A549 (cell line): Measurements from ENCODE around the gene CES4A.

Experiments
- SMC3 ChIP-seq: fragments of >200 bp; sonication (Bioruptor Twin); formaldehyde crosslinking; IDR thresholded peaks from 3 replicates; pipeline ENCODE4 v1.6.1; 2018; ENCODE audit warnings: inconsistent platforms
- TF ChIP-seq, protein P1 (sequence below): fragments of >200 bp; sonication (Bioruptor Twin); formaldehyde crosslinking; IDR thresholded peaks from 3 replicates; pipeline ENCODE4 v1.6.1; 2016
- TF ChIP-seq, protein P2 (sequence below): fragments of >200 bp; sonication (Bioruptor Twin); formaldehyde crosslinking; IDR thresholded peaks from 3 replicates; pipeline ENCODE4 v1.5.1; 2016

DNA sequence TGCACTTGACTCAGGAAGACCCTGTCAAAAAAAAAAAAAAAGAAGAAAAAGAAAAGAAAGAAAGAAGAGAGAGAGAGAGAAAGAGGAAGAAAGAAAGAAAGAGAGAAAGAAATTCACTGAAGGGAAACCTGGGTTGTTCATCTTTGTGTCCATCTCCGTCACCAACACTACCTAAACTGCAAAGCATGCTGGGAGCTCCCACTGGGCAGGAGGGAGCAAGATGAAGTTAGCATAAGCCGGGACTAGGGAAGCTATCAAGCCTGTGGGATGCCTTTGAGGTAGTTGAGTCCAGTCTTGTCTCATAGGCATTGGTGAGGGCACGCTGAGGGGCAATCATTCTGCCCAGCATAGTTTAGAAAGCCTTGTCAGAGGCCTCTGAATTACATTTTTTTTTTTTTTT is 32.9 kb downstream of the CES4A start:
- TF ChIP-seq, protein P1, sequence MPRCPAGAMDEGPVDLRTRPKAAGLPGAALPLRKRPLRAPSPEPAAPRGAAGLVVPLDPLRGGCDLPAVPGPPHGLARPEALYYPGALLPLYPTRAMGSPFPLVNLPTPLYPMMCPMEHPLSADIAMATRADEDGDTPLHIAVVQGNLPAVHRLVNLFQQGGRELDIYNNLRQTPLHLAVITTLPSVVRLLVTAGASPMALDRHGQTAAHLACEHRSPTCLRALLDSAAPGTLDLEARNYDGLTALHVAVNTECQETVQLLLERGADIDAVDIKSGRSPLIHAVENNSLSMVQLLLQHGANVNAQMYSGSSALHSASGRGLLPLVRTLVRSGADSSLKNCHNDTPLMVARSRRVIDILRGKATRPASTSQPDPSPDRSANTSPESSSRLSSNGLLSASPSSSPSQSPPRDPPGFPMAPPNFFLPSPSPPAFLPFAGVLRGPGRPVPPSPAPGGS = no peak
- TF ChIP-seq SMC3 = no peak
- TF ChIP-seq, protein P2, sequence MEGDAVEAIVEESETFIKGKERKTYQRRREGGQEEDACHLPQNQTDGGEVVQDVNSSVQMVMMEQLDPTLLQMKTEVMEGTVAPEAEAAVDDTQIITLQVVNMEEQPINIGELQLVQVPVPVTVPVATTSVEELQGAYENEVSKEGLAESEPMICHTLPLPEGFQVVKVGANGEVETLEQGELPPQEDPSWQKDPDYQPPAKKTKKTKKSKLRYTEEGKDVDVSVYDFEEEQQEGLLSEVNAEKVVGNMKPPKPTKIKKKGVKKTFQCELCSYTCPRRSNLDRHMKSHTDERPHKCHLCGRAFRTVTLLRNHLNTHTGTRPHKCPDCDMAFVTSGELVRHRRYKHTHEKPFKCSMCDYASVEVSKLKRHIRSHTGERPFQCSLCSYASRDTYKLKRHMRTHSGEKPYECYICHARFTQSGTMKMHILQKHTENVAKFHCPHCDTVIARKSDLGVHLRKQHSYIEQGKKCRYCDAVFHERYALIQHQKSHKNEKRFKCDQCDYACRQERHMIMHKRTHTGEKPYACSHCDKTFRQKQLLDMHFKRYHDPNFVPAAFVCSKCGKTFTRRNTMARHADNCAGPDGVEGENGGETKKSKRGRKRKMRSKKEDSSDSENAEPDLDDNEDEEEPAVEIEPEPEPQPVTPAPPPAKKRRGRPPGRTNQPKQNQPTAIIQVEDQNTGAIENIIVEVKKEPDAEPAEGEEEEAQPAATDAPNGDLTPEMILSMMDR = no peak
